AG04450 (cell line): Measurements from ENCODE around the gene SMCHD1. TPM values are rescaled to one million over a fixed set of nuclear protein-coding genes. Genes with fewer than 3 reads are reported as not detected.

Experiments
- CTCF ChIA-PET: fragments of 300-600, 350-600 bp; formaldehyde crosslinking; extraction: SDS; loops from one replicate; lab custom pipeline; 2022; ENCODE audit warnings: antibody characterized with exemption, inconsistent platforms; lab: Charles Lee
- POLR2A ChIA-PET: fragments of 350-600 bp; formaldehyde crosslinking; extraction: SDS; loops from one replicate; lab custom pipeline; 2021; ENCODE audit warnings: antibody characterized with exemption, inconsistent platforms; lab: Yijun Ruan, JAX
- DNase-seq: peaks from one replicate; pipeline ENCODE4 v3.0.0-alpha.2; 2011; ENCODE audit warnings: low read depth, low spot score
- H3K27ac ChIP-seq: one replicate; pipeline ENCODE4 v1.5.1; 2012; ENCODE audit warnings: low read depth, low read length, control low read depth
- H3K27me3 ChIP-seq: one replicate; pipeline ENCODE4 v1.6.0; 2012; ENCODE audit warnings: low read length; ENCODE audit not compliant: control insufficient read depth, insufficient read depth
- H3K4me3 ChIP-seq: 2 replicates; pipeline ENCODE4 v1.5.1; 2011; ENCODE audit warnings: mild to moderate bottlenecking, low read depth, low read length, control low read depth
- H3K9me3 ChIP-seq: 2 replicates; pipeline ENCODE4 v1.5.1; 2012; ENCODE audit warnings: low read length; ENCODE audit not compliant: control insufficient read depth, insufficient read depth
- CTCF ChIP-seq: IDR thresholded peaks from 2 replicates; pipeline ENCODE4 v1.5.1; 2011; ENCODE audit warnings: low read depth, low read length, control low read depth, inconsistent platforms
- polyA plus RNA-seq: library from polyadenylated mRNA; depleted of rRNA; stranded (reverse); fragments of >200 nt; gene quantifications from 2 replicates; pipeline ENCODE4 v1.2.3, GENCODE V29; 2011

Gene SMCHD1
- polyA plus RNA-seq, 1 experiment: 37.2 TPM

- no peak for DNase-seq
- no peak for TF ChIP-seq CTCF
- H3K4me3 ChIP-seq: no peak overlapping the region
- H3K27me3 ChIP-seq: no peaks in the 10 kb centered on the region
- H3K9me3 ChIP-seq: no peaks in the 10 kb centered on the region
- no peak overlapping the region for H3K27ac ChIP-seq
- ChIA-PET POLR2A (no interaction called here), CTCF (no interaction called here)
These were observed 166.2 kb downstream of the SMCHD1 start for GRCh38 chr18:2821695-2822094.

GRCh38 chr18:2822213-2822921, 166.8 kb downstream of the SMCHD1 start:
- H3K9me3 ChIP-seq: no peaks in the 10 kb centered on the region
- no peaks in the 10 kb centered on the region for H3K27me3 ChIP-seq
- TF ChIP-seq CTCF: no peak
- no peak for DNase-seq
- no peak overlapping the region for H3K27ac ChIP-seq
- ChIA-PET CTCF (no interaction called here), POLR2A (no interaction called here)
- H3K4me3 ChIP-seq: no peak overlapping the region

GRCh38 chr18:2823202-2823601, 167.7 kb downstream of the SMCHD1 start:
- no peaks in the 10 kb centered on the region for H3K9me3 ChIP-seq
- H3K27ac ChIP-seq: no peak overlapping the region
- no peaks in the 10 kb centered on the region for H3K27me3 ChIP-seq
- no peak for DNase-seq
- TF ChIP-seq CTCF: no peak
- POLR2A ChIA-PET: no interaction called here
- no peak overlapping the region for H3K4me3 ChIP-seq
- CTCF ChIA-PET: no interaction called here

- Histone ChIP-seq H3K27me3 (no peaks in the 10 kb centered on the region), H3K27ac (no peak overlapping the region), H3K9me3 (no peaks in the 10 kb centered on the region), H3K4me3 (no peak overlapping the region)
- no peak for TF ChIP-seq CTCF
- ChIA-PET CTCF (no interaction called here), POLR2A (no interaction called here)
- no peak for DNase-seq
These were observed 168.4 kb downstream of the SMCHD1 start for GRCh38 chr18:2823966-2824365.

- POLR2A ChIA-PET: no interaction called here
- no peak for TF ChIP-seq CTCF
- DNase-seq: no peak
- Histone ChIP-seq H3K27ac (no peak overlapping the region), H3K9me3 (no peaks in the 10 kb centered on the region), H3K27me3 (no peaks in the 10 kb centered on the region), H3K4me3 (no peak overlapping the region)
- CTCF ChIA-PET: no interaction called here
These were observed 169.3 kb downstream of the SMCHD1 start for GRCh38 chr18:2824865-2825264.
